ENCODE data around the gene NRSN2. TPM values are rescaled to one million over a fixed set of nuclear protein-coding genes. Genes with fewer than 3 reads are reported as not detected.
"Not testable (repeated sequence)": the region's sequence is repeated elsewhere in the genome, so short reads cannot be mapped to it uniquely, and the experiment has no call there.

NRSN2 gene
- polyA plus RNA-seq, 1 of the 3 experiments (the other 2 are of a cell fraction), result 146 TPM

DNA sequence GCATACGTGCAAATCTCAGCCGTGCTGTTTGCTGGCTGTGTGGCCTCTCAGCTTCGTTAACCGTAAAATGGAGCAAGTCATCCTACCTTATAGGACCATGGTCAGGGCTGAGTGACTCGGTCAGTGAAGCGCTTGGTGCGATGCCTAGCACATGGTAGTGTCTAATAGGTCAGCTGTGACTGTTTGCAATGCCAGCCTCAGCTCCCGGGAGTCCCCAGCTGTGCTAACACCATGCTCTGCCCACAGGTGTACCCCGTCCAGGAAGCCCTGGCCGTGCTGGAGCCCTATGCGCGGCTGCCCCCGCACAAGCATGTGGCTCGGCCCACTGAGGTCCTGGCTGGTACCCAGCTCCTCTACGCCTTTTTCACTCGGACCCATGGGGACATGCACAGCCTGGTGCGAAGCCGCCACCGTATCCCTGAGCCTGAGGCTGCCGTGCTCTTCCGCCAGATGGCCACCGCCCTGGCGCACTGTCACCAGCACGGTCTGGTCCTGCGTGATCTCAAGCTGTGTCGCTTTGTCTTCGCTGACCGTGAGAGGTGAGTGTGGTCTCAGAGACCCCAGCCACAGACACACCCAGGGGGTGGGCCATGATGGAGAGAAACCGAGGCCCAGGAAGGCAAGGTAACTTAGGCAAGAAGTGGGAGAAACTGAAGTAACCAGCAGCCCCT lies 44.3 kb downstream of the NRSN2 start:
- Histone ChIP-seq H4K20me1 (ENCODE audit: insufficient read depth) (peaks cover 8% of the 10 kb centered on the region; the same call in 1 of the 2 replicates), H3K4me3 (ENCODE audit: low read depth in 2 of 2, low read length in 1 of 2) (no peak overlapping the region), H3F3A (replicated peaks; ENCODE audit: insufficient read depth) (no peaks in the 10 kb centered on the region), H3K27ac (ENCODE audit: low read depth in 2 of 2, low read length in 1 of 2) (no peak overlapping the region), H3K9ac (no peak overlapping the region), H3K27me3 (ENCODE audit: insufficient read depth) (no peaks in the 10 kb centered on the region), H3K9me3 (no peaks in the 10 kb centered on the region), H3K4me2 (no peak overlapping the region), H3K4me1 (ENCODE audit: control insufficient read depth in 1 of 2, insufficient read depth in 2 of 2, low read depth in 1 of 2, low read length in 1 of 2) (no peaks in the 10 kb centered on the region), H3K79me2 (ENCODE audit: insufficient read depth) (peaks cover 3% of the 10 kb centered on the region; the same call in 1 of the 2 replicates), H2AFZ (ENCODE audit: low read depth) (no peak overlapping the region), H3K36me3 (replicated peaks in 1 of 2; ENCODE audit: control insufficient read depth in 1 of 2, insufficient read depth in 2 of 2, low read length in 1 of 2) (peaks cover 36 to 39% of the 10 kb centered on the region in 2 experiments), H3K9me2 (no peaks in the 10 kb centered on the region)
- no peak for TF ChIP-seq ELF1 (IDR thresholded peaks at IDR 0.05)
- no peak for TF ChIP-seq CHD2 (IDR thresholded peaks at IDR 0.05; ENCODE audit: low read length, partially characterized antibody)
- no peak for TF ChIP-seq NFIC (IDR thresholded peaks at IDR 0.05; ENCODE audit: borderline replicate concordance)
- TF ChIP-seq, protein P1, sequence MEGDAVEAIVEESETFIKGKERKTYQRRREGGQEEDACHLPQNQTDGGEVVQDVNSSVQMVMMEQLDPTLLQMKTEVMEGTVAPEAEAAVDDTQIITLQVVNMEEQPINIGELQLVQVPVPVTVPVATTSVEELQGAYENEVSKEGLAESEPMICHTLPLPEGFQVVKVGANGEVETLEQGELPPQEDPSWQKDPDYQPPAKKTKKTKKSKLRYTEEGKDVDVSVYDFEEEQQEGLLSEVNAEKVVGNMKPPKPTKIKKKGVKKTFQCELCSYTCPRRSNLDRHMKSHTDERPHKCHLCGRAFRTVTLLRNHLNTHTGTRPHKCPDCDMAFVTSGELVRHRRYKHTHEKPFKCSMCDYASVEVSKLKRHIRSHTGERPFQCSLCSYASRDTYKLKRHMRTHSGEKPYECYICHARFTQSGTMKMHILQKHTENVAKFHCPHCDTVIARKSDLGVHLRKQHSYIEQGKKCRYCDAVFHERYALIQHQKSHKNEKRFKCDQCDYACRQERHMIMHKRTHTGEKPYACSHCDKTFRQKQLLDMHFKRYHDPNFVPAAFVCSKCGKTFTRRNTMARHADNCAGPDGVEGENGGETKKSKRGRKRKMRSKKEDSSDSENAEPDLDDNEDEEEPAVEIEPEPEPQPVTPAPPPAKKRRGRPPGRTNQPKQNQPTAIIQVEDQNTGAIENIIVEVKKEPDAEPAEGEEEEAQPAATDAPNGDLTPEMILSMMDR (IDR thresholded peaks at IDR 0.05), result no peak
- no peak for TF ChIP-seq RCOR1 (IDR thresholded peaks at IDR 0.05; ENCODE audit: low read length)
- TF ChIP-seq, protein P2, sequence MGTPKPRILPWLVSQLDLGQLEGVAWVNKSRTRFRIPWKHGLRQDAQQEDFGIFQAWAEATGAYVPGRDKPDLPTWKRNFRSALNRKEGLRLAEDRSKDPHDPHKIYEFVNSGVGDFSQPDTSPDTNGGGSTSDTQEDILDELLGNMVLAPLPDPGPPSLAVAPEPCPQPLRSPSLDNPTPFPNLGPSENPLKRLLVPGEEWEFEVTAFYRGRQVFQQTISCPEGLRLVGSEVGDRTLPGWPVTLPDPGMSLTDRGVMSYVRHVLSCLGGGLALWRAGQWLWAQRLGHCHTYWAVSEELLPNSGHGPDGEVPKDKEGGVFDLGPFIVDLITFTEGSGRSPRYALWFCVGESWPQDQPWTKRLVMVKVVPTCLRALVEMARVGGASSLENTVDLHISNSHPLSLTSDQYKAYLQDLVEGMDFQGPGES (IDR thresholded peaks at IDR 0.05; ENCODE audit: low read depth, low read length), result no peak
- no peak for TF ChIP-seq YY1 (IDR thresholded peaks at IDR 0.05; ENCODE audit: low read depth)
- WGBS (ENCODE audit: low lambda C conversion rate), result 89% methylated on average over 10 of the region's 29 CpGs
- POLR2A ChIA-PET, result no interaction called here
- DNase-seq, result no peak
- CTCF ChIA-PET, result interaction anchor here (3.4 kb wide), 1 partner anchor 16 kb away, joined by 8 read pairs; no protein-coding TSS in a partner anchor

DNA sequence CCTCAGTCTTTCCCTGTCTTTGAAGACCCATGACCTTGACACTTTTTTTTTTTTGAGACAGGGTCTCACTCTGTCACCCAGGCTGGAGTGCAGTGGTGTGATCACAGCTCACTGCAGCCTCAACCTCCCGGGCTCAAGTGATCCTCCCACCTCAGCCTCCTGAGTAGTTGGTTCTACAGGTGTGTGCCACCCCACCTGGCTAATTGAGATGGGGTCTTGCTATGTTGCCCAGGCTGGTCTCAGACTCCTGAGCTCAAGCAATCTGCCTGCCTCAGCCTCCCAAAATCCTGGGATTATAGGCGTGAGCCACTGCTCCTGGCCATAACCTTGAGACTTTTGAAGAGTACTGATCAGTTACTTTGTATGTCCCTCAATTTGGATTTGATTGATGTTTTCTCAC lies 46.4 kb downstream of the NRSN2 start:
- not testable (repeated sequence) for H4K20me1 ChIP-seq (ENCODE audit: insufficient read depth); H3K4me1 ChIP-seq (ENCODE audit: control insufficient read depth in 1 of 2, insufficient read depth in 2 of 2, low read depth in 1 of 2, low read length in 1 of 2); H3K9me3 ChIP-seq; H3K4me3 ChIP-seq (ENCODE audit: low read depth in 2 of 2, low read length in 1 of 2); H3K4me2 ChIP-seq; H3K27ac ChIP-seq (ENCODE audit: low read depth in 2 of 2, low read length in 1 of 2); H3K79me2 ChIP-seq (ENCODE audit: insufficient read depth); H3K27me3 ChIP-seq (ENCODE audit: insufficient read depth); H3K9ac ChIP-seq; H3F3A ChIP-seq (replicated peaks; ENCODE audit: insufficient read depth); H2AFZ ChIP-seq (ENCODE audit: low read depth); H3K9me2 ChIP-seq; DNase-seq
- POLR2A ChIA-PET, result interaction anchor here (0.6 kb wide), 1 partner anchor 43 kb away, joined by 6 read pairs; no protein-coding TSS in a partner anchor
- CTCF ChIA-PET, result interaction anchor here (1.2 to 3.4 kb wide), 2 partner anchors 14 to 38 kb away, joined by 3 to 8 read pairs; no protein-coding TSS in a partner anchor
- 80% methylated on average over 1 of the region's 2 CpGs for WGBS (ENCODE audit: low lambda C conversion rate)
- peaks cover 37 to 47% of the 10 kb centered on the region in 2 experiments for H3K36me3 ChIP-seq (replicated peaks in 1 of 2; ENCODE audit: control insufficient read depth in 1 of 2, insufficient read depth in 2 of 2, low read length in 1 of 2)

DNA sequence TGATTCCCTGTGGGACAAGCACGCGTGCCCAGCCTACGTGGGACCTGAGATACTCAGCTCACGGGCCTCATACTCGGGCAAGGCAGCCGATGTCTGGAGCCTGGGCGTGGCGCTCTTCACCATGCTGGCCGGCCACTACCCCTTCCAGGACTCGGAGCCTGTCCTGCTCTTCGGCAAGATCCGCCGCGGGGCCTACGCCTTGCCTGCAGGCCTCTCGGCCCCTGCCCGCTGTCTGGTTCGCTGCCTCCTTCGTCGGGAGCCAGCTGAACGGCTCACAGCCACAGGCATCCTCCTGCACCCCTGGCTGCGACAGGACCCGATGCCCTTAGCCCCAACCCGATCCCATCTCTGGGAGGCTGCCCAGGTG lies 49.3 kb downstream of the NRSN2 start:
- Histone ChIP-seq H3K27me3 (ENCODE audit: insufficient read depth) (no peaks in the 10 kb centered on the region), H3K4me2 (no peak overlapping the region), H3K9ac (no peak overlapping the region), H3K4me1 (ENCODE audit: control insufficient read depth in 1 of 2, insufficient read depth in 2 of 2, low read depth in 1 of 2, low read length in 1 of 2) (peaks cover 0 to 8% of the 10 kb centered on the region in 2 experiments; a peak in 1 of 4 replicates), H3K27ac (ENCODE audit: low read depth in 2 of 2, low read length in 1 of 2) (no peak overlapping the region), H3K4me3 (ENCODE audit: low read depth in 2 of 2, low read length in 1 of 2) (no peak overlapping the region), H3K36me3 (replicated peaks in 1 of 2; ENCODE audit: control insufficient read depth in 1 of 2, insufficient read depth in 2 of 2, low read length in 1 of 2) (peaks cover 22 to 32% of the 10 kb centered on the region in 2 experiments), H3K9me3 (no peaks in the 10 kb centered on the region), H2AFZ (ENCODE audit: low read depth) (no peak overlapping the region), H3K79me2 (ENCODE audit: insufficient read depth) (no peaks in the 10 kb centered on the region), H4K20me1 (ENCODE audit: insufficient read depth) (no peaks in the 10 kb centered on the region), H3F3A (replicated peaks; ENCODE audit: insufficient read depth) (no peaks in the 10 kb centered on the region), H3K9me2 (no peaks in the 10 kb centered on the region)
- WGBS (ENCODE audit: low lambda C conversion rate), result 97% methylated on average over 18 of the region's 24 CpGs
- ChIA-PET POLR2A (no interaction called here), CTCF (interaction anchor here (1.0 kb wide), 2 partner anchors 10 to 42 kb away, joined by 3 to 4 read pairs; no protein-coding TSS in a partner anchor)
- DNase-seq, result no peak
- TF ChIP-seq SMC3 (IDR thresholded peaks at IDR 0.05; ENCODE audit: low read depth, low read length) (no peak), GABPA (IDR thresholded peaks at IDR 0.05; ENCODE audit: low read depth) (no peak), ELF1 (IDR thresholded peaks at IDR 0.05) (no peak), TCF12 (IDR thresholded peaks at IDR 0.05) (no peak), CHD2 (IDR thresholded peaks at IDR 0.05; ENCODE audit: low read length, partially characterized antibody) (no peak), TAF1 (IDR thresholded peaks at IDR 0.05; ENCODE audit: borderline replicate concordance, low read depth, low read length) (no peak)
- TF ChIP-seq, protein P3, sequence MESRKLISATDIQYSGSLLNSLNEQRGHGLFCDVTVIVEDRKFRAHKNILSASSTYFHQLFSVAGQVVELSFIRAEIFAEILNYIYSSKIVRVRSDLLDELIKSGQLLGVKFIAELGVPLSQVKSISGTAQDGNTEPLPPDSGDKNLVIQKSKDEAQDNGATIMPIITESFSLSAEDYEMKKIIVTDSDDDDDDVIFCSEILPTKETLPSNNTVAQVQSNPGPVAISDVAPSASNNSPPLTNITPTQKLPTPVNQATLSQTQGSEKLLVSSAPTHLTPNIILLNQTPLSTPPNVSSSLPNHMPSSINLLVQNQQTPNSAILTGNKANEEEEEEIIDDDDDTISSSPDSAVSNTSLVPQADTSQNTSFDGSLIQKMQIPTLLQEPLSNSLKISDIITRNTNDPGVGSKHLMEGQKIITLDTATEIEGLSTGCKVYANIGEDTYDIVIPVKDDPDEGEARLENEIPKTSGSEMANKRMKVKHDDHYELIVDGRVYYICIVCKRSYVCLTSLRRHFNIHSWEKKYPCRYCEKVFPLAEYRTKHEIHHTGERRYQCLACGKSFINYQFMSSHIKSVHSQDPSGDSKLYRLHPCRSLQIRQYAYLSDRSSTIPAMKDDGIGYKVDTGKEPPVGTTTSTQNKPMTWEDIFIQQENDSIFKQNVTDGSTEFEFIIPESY (IDR thresholded peaks at IDR 0.05; ENCODE audit: borderline replicate concordance, low read depth), result no peak
- TF ChIP-seq, protein P1 (IDR thresholded peaks at IDR 0.05), result no peak
